Heart right ventricle (tissue), 16 donors: ENCODE results near the gene ANLN. TPM values are rescaled to one million over a fixed set of nuclear protein-coding genes. Genes with fewer than 3 reads are reported as not detected.
"Not testable (repeated sequence)": the region's sequence is repeated elsewhere in the genome, so short reads cannot be mapped to it uniquely, and the experiment has no call there.

ENCODE experiments used
- ATAC-seq, 8 donors: fragments of 200-7000 bp; cut with Tn5 transposase; one replicate each; pipeline ENCODE4 v1.9.1; 2020; ENCODE audit warnings: mild to moderate bottlenecking in 8 of 8, moderate library complexity in 8 of 8, moderate number of reproducible peaks in 1 of 8
- DNase-seq, 2 donors: peaks; one replicate each; pipeline ENCODE4 v3.0.0-alpha.2; 2020
- H3K27ac ChIP-seq, 10 donors: fragments of 200-600 bp; sonication (generic) in 2 of 10; one replicate each; pipeline versions ENCODE4 v1.5.0 to v1.8.0; 2020 to 2022; ENCODE audit warnings: mild to moderate bottlenecking in 3 of 10
- H3K27me3 ChIP-seq, 7 donors: fragments of 200-600 bp; one replicate each; pipeline ENCODE4 v1.8.0; 2021 to 2022; ENCODE audit warnings: mild to moderate bottlenecking in 2 of 7
- H3K36me3 ChIP-seq, 9 donors: fragments of 200-600 bp; sonication (generic) in 1 of 9; one replicate each; pipeline versions ENCODE4 v1.5.0 to v1.8.0; 2020 to 2022; ENCODE audit warnings: mild to moderate bottlenecking in 2 of 9
- H3K4me1 ChIP-seq, 9 donors: fragments of 200-600 bp; sonication (generic) in 1 of 9; one replicate each; pipeline versions ENCODE4 v1.5.0 to v1.8.0; 2020 to 2022; ENCODE audit warnings: mild to moderate bottlenecking in 4 of 9
- H3K4me3 ChIP-seq, 10 donors: fragments of 200-600 bp; sonication (generic) in 2 of 10; one replicate each; pipeline versions ENCODE4 v1.5.0 to v1.8.0; 2020 to 2022; ENCODE audit warnings: mild to moderate bottlenecking in 7 of 10, moderate library complexity in 2 of 10
- H3K9me3 ChIP-seq, 11 donors: fragments of 200-600 bp in 10 of 11; sonication (generic) in 2 of 11; one replicate each; pipeline versions ENCODE4 v1.5.0 to v1.8.0; 2013 to 2022; ENCODE audit warnings: mild to moderate bottlenecking in 2 of 11, control low read depth in 1 of 11, moderate library complexity in 1 of 11
- CTCF ChIP-seq, 9 donors: fragments of 200-600 bp; sonication (generic) in 2 of 9; IDR thresholded peaks; one replicate each; pipeline versions ENCODE4 v1.5.0 to v1.8.0; 2021 to 2022; ENCODE audit warnings: antibody characterized with exemption in 9 of 9, mild to moderate bottlenecking in 5 of 9, moderate library complexity in 1 of 9
- WGBS, 2 donors: extraction: QIAGEN DNeasy Blood & Tissue Kit; methylation state at CpG; one replicate each; pipeline ENCODE4 v1.1.7; 2013; ENCODE audit warnings: inconsistent platforms in 1 of 2; 5-methylcytosine and 5-hydroxymethylcytosine counted together
- intact Hi-C, 10 donors: fragments of 100-400 bp; cut with DNase I; formaldehyde crosslinking; loops; one replicate each; pipeline versions ENCODE4 v1.11.1 to v1.14.2; 2022
- polyA plus RNA-seq, 2 donors: library from polyadenylated mRNA; stranded (reverse); fragments of 200-250 nt; gene quantifications; one replicate each; pipeline ENCODE4 v1.2.3, GENCODE V29; 2013
- total RNA-seq, 10 donors: library from RNA; stranded (reverse); fragmentation: NEBNext Ultra II Directional in 3 of 10; extraction: Animal tissue kit (Norgen Biotek cat#: 25700) in 3 of 10; gene quantifications; one replicate each; pipeline versions ENCODE4 v1.2.1 to v1.2.4, GENCODE V29; 2021 to 2023
- donor health status: Arrhythmogenic right ventricular cardiomyopathy.
- donor health status: ischemic (EF 13 %, LVEDD 7.1; RV severe dilation, severe dysfunction).
- donor health status: healthy with polysubstance abuse.
- donor health status: DM: no; HTN: yes; CAD: no.
- donor health status: DM: no; HTN: no; CAD: no.
- donor health status: ischemic (EF 25% LVEDD 6.9; RV normal size, moderate dysfunction).
- donor health status: ischemic (EF 25% LVEDD 5.7; RV mildly dilated, moderate dysfunction).
- donor health status: healthy.
- donor health status: DM: yes; HTN: yes; CAD: no.
- donor health status: Ischemic cardiomyopathy.
- donor health status: ischemic (EF 35%, LVEDD 5.7; RV mildly dilated, moderate dysfunction).
- donor health status: nonischemic (EF 11% LVEDD 7.7; RV severe dilation, severe dysfunction).
- donor health status: DM: yes; HTN: yes; CAD: no.
- donor health status: PGD.
- donor health status: ischemic (EF 29% LVEDD 5.4; RV normal size, mild dysfunction).
- donor health status: nonischemic (EF 23%, LVEDD 6.1; RV moderate dilation, normal function).

The ANLN gene
- total and polyA plus RNA-seq, 12 donors = 0.38 to 13.4 (median 1.9) TPM

- Histone ChIP-seq H3K27me3 (peaks cover 0 to 19% (median 0%) of the 10 kb centered on the region in 7 donors), H3K27ac (no peak overlapping the region), H3K36me3 (no peaks in the 10 kb centered on the region), H3K4me1 (peaks cover 0 to 9% (median 6%) of the 10 kb centered on the region in 9 donors), H3K9me3 (no peaks in the 10 kb centered on the region), H3K4me3 (no peak overlapping the region)
- TF ChIP-seq CTCF (IDR thresholded peaks at IDR 0.05) = no peak
- WGBS, 2 donors = 96 to 100% methylated on average over 1 of the region's 1 CpG
- no peak for ATAC-seq
- intact Hi-C loops = no loop called here
- DNase-seq = no peak
Observed at GRCh38 chr7:36369171-36369570, 20.5 kb upstream of the ANLN start.

GRCh38 chr7:36370046-36370445 is 19.6 kb upstream of the ANLN start:
- peaks cover 0 to 9% (median 6%) of the 10 kb centered on the region in 9 donors for H3K4me1 ChIP-seq
- no peak for TF ChIP-seq CTCF (IDR thresholded peaks at IDR 0.05)
- intact Hi-C loops = no loop called here
- no peak overlapping the region for H3K4me3 ChIP-seq
- H3K27ac ChIP-seq = no peak overlapping the region
- DNase-seq (no peak), ATAC-seq (no peak)
- 77 to 78% methylated on average over 2 of the region's 2 CpGs for WGBS, 2 donors
- H3K27me3 ChIP-seq = peaks cover 0 to 19% (median 0%) of the 10 kb centered on the region in 7 donors
- no peaks in the 10 kb centered on the region for H3K36me3 ChIP-seq
- no peaks in the 10 kb centered on the region for H3K9me3 ChIP-seq

- H3K4me3 ChIP-seq = no peak overlapping the region
- H3K27ac ChIP-seq = no peak overlapping the region
- DNase-seq (no peak), ATAC-seq (no peak)
- peaks cover 0 to 7% (median 4%) of the 10 kb centered on the region in 9 donors for H3K4me1 ChIP-seq
- H3K36me3 ChIP-seq = no peaks in the 10 kb centered on the region
- peaks cover 0 to 5% (median 0%) of the 10 kb centered on the region in 7 donors for H3K27me3 ChIP-seq
- intact Hi-C loops = no loop called here
- 50 to 61% methylated on average over 4 of the region's 4 CpGs for WGBS, 2 donors
- H3K9me3 ChIP-seq = no peaks in the 10 kb centered on the region
- TF ChIP-seq CTCF (IDR thresholded peaks at IDR 0.05) = no peak
Observed at GRCh38 chr7:36372156-36372555, 17.5 kb upstream of the ANLN start.

GRCh38 chr7:36378555-36378954 is 11.1 kb upstream of the ANLN start:
- H3K36me3 ChIP-seq, DNase-seq, H3K9me3 ChIP-seq, H3K4me3 ChIP-seq, H3K27me3 ChIP-seq, ATAC-seq, H3K4me1 ChIP-seq, H3K27ac ChIP-seq, intact Hi-C loops: not testable (repeated sequence)
- 82 to 90% methylated on average over 7 of the region's 7 CpGs for WGBS, 2 donors

- no peak overlapping the region for H3K27ac ChIP-seq
- H3K4me1 ChIP-seq = no peaks in the 10 kb centered on the region
- no peak overlapping the region for H3K4me3 ChIP-seq
- no peaks in the 10 kb centered on the region for H3K36me3 ChIP-seq
- WGBS, 2 donors = 66 to 67% methylated on average over 2 of the region's 2 CpGs
- H3K9me3 ChIP-seq = peaks cover 0 to 5% (median 0%) of the 10 kb centered on the region in 11 donors
- TF ChIP-seq CTCF (IDR thresholded peaks at IDR 0.05) = no peak
- H3K27me3 ChIP-seq = no peaks in the 10 kb centered on the region
- intact Hi-C loops = no loop called here
- ATAC-seq (no peak), DNase-seq (no peak)
Observed at GRCh38 chr7:36379831-36380504, 9.7 kb upstream of the ANLN start.
